Activated effector memory CD4-positive, alpha-beta T cell treated with anti-CD3 and anti-CD28 coated beads, Interleukin-2, amount 50 U/mL, for 16 hours (primary cell): ENCODE measurements around the gene SLC5A2.
"Not testable (repeated sequence)": the region's sequence is repeated elsewhere in the genome, so short reads cannot be mapped to it uniquely, and the experiment has no call there.

ENCODE experiments used
- DNase-seq: peaks from one replicate; pipeline ENCODE4 v3.0.0-alpha.2; 2020

Gene SLC5A2

DNA sequence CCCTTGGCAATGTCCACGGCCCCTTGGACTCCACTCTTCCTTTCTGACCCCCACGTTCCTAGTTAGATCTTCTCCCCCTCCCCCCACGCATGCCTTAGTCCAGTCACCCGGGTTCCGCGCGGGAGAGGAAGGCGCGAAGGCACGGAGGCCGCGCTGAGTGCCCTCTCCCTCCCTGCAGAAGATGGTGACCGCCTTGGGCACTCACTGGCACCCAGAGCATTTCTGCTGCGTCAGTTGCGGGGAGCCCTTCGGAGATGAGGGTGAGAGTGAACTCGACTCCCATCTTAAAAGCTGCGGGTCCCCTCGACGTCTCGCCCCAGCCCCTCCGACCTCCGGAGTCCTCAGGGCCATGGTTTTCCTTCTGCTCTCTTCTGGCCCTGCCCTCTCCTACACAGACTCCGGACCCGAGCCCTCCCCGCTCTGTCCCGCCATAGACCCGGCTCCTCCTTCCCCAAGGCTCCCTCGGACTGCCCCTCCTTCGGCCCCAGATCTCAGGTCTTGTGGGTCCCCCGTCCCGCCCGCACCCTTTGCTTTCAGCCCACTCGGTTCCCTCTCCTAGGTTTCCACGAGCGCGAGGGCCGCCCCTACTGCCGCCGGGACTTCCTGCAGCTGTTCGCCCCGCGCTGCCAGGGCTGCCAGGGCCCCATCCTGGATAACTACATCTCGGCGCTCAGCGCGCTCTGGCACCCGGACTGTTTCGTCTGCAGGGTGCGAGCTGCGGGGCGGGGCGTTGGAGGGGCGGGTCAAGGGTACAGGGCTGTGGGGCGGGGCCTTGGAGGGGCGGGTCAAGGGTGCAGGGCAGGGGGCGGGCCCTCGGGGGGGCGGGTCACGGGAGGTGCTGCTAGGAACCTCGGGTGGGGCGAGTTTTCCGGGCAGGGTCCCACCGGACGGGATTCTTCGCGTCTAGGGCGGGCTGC lies 6.4 kb upstream of the SLC5A2 start:
- peak; percentile 94 for DNase-seq

- DNase-seq: peak; percentile 75
These were observed 5.4 kb upstream of the SLC5A2 start for GRCh38 chr16:31477220-31478216.

GRCh38 chr16:31478956-31479355 lies 4.0 kb upstream of the SLC5A2 start:
- no peak for DNase-seq

DNA sequence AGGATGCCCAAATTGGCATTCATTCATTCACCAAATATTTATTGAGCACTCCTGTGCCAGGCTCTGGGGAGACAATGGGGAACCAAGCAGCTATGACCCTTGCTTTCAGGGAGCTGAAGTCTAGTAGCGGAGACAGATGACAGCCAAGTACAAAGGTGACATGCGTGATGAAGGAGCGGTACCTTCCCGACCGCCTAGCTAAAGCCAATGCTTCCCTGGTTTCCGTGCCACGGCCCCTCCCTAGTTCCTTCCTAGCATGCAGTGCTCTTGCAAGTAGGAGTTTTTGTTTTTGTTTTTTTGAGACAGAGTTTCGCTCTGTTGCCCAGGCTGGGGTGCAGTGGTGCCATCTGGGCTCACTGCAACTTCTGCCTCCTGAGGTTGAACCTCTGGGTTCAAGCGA lies 3.2 kb upstream of the SLC5A2 start:
- no peak for DNase-seq

GRCh38 chr16:31480851-31481536 lies 1.9 kb upstream of the SLC5A2 start:
- no peak for DNase-seq

- not testable (repeated sequence) for DNase-seq
These were observed 1.1 kb downstream of the SLC5A2 start for GRCh38 chr16:31484048-31484447.

DNA sequence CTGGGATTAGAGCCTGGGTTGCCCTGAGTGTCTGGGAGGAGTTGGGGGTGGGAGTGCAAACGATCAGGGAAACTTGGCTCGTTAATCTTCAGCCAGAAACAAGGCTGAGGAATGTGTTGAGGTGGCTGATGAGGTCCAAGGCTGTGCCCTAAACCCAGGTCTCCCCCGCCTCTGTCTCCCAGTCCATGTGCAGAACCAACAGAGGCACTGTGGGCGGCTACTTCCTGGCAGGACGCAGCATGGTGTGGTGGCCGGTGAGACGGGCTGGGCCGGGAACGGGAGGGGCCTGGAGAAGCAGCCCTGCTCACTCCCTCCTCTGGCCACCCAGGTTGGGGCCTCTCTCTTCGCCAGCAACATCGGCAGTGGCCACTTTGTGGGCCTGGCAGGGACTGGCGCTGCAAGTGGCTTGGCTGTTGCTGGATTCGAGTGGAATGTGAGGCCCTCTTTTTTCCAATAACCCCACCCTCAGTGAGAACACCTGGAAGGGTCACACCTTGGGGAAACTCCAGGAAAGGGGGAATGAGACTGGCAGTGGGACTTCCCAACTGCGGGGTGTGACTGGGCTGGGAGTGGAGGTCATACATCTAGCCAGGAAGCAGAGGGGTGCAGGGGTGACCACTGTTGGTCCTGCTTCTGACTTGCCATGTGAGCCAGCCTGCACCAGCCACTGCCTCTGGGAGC lies 1.7 kb downstream of the SLC5A2 start:
- DNase-seq: no peak

DNA sequence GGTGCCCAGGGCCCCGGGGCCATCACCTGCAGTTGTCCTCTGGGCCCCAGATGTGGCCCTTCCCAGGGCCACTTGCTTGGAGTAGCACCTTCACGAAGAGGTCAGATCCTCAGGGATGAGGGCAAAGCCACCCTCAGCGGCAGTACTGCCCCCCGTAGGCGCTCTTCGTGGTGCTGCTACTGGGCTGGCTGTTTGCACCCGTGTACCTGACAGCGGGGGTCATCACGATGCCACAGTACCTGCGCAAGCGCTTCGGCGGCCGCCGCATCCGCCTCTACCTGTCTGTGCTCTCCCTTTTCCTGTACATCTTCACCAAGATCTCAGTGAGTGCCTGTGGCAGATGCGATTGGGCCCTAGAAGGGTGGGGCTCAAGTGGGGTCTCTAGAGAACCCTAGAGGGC lies 2.6 kb downstream of the SLC5A2 start:
- DNase-seq: no peak

GRCh38 chr16:31486045-31486444 lies 3.1 kb downstream of the SLC5A2 start:
- no peak for DNase-seq

- DNase-seq: no peak
These were observed 4.3 kb downstream of the SLC5A2 start for GRCh38 chr16:31487071-31487719.

GRCh38 chr16:31487720-31488467 lies 5.0 kb downstream of the SLC5A2 start:
- DNase-seq: peak; percentile 90

GRCh38 chr16:31488468-31489297 lies 5.8 kb downstream of the SLC5A2 start:
- DNase-seq: no peak

- DNase-seq: no peak
These were observed 6.3 kb downstream of the SLC5A2 start for GRCh38 chr16:31489298-31489564.

DNA sequence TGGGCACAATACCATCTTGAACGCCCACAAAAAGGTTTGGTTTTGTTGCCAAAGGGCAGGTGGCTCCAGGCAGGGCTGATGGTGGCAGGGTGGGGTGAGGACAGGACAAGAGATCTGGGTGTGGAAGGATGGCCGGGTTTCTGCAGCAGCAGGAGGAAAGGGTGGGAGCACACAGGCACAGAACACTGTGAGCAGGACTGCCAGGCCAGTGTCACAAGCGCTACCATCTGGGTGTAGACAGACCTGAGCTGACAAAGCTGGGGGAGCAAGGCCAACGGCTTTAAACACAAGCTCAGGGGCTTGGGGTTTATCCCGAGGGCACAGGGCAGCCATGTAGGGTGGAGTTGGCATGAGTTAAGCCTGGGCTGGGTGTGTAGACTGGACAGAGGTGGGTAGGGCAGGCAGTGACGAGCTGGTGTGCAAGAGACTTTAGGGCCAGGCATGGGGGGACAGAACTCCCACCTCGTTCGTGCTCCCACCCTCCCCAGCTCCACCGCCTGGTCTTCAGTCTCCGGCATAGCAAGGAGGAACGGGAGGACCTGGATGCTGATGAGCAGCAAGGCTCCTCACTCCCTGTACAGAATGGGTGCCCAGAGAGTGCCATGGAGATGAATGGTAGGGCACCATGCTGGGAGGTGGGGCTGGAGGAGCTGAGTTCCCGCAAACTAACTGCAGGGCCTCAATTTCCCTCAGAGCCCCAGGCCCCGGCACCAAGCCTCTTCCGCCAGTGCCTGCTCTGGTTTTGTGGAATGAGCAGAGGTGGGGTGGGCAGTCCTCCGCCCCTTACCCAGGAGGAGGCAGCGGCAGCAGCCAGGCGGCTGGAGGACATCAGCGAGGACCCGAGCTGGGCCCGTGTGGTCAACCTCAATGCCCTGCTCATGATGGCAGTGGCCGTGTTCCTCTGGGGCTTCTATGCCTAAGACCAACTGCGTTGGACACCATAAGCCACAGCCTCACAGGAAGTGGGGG lies 7.0 kb downstream of the SLC5A2 start:
- no peak for DNase-seq

DNA sequence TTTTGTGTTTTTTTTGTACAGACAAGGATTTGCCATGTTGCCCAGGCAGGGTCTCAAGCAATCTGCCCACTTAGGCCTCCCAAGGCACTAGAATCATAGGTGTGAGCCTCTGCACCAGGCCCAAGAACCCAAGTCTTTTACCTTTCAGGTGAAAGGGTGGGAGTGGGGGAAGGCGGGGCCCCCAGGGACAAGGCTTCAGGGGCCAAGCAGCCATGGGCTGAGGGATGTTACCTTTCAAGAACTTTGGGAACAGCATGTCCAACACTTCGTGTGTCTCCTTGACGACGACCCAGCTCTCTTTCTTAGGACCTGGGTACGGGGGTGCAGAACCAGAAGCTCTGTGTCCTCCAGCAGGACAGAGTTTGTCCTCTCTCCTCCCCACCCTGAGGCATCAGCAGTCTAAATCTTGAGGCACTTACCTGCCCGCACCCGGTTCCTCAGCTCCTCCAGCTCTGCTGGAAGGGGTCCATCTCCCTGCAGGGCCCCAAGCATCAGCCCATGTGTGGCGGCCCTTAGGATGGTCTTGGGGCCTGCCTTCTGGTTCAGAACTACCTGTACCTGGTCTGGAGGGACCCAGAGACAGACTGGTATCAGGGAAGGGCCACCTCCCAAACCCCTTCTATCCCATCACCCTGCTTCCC lies 9.0 kb downstream of the SLC5A2 start:
- DNase-seq: no peak

DNA sequence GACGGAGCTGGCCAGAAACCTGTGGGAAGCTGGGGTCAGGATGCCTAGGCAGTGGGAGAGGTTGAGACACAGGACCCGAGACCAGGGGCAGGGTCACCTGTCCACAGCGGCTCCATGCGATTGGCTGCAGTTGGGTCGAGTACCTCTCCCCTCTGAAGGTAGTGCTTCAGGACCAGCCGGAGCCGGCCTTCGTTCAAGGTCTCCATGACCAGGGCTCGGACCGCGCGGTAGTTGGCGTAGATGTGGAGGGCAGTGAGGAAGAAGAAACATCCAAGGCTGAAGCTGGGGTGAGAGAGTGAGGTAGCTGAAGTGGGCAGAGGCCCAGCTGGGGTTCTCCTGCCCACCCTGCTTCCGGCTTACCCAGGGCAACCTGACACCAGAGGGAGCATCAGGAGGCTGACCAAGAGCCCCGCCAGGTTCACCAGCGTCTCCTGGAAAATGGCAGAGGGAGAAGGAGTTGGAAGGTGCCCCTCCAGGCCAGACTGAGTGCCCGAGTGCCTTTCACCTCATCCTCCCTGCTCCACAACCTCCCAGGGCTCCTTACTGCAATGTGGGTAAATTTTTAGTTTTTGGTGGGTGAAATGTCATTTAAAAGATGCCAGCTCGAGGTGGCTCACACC lies 10.7 kb downstream of the SLC5A2 start:
- no peak for DNase-seq

- no peak for DNase-seq
These were observed 13.7 kb downstream of the SLC5A2 start for GRCh38 chr16:31496670-31497069.

GRCh38 chr16:31498493-31498892 lies 15.6 kb downstream of the SLC5A2 start:
- DNase-seq: no peak
